Mucosa of rectum (tissue), 2 donors: Measurements from ENCODE around the gene COL27A1.

Experiments used
- H3K27ac ChIP-seq, 2 donors: one replicate each; pipeline ENCODE4 v1.7.0; 2013; ENCODE audit warnings: inconsistent platforms in 2 of 2, low read depth in 2 of 2, low read length in 2 of 2
- H3K27me3 ChIP-seq, 2 donors: one replicate each; pipeline ENCODE4 v1.7.0; 2013; ENCODE audit warnings: low read length in 2 of 2; ENCODE audit not compliant: control insufficient read depth in 2 of 2, insufficient read depth in 2 of 2
- H3K36me3 ChIP-seq, 2 donors: one replicate each; pipeline ENCODE4 v1.7.0; 2013; ENCODE audit warnings: low read length in 2 of 2; ENCODE audit not compliant: control insufficient read depth in 2 of 2, insufficient read depth in 2 of 2
- H3K4me1 ChIP-seq, 2 donors: one replicate each; pipeline ENCODE4 v1.7.0; 2013; ENCODE audit warnings: low read length in 2 of 2, mild to moderate bottlenecking in 1 of 2; ENCODE audit not compliant: control insufficient read depth in 2 of 2, insufficient read depth in 2 of 2
- H3K4me3 ChIP-seq, 2 donors: one replicate each; pipeline ENCODE4 v1.7.0; 2013; ENCODE audit warnings: low read length in 2 of 2
- H3K9ac ChIP-seq, 2 donors: one replicate each; pipeline ENCODE4 v1.7.0; 2013; ENCODE audit warnings: low read length in 2 of 2, low read depth in 1 of 2, mild to moderate bottlenecking in 1 of 2
- H3K9me3 ChIP-seq, 2 donors: one replicate each; pipeline ENCODE4 v1.7.0; 2013; ENCODE audit warnings: low read length in 2 of 2; ENCODE audit not compliant: control insufficient read depth in 2 of 2
- donor health status: healthy.
- donor health status: Normal muscosa, but diverticular disease.

Gene COL27A1

DNA sequence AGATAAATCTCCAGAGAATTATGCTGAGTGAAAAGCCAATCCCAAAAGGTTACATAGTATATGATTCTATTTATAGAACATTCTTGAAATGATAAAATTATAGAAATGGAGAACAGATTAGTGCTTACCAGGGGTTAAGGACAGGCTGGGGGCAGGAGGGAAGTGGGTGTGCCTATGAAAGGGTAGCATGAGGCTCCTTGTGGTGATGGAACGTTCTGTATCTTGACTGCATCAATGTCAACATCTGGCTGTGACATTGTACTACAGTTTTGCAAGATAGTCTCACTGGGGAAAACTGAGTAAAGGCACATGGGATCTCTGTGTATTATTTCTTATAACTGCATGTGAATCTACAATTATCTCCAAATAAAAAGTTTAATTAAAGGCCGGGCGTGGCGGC, 196.6 kb downstream of the COL27A1 start:
- Histone ChIP-seq H3K36me3 (peaks cover 58 to 72% of the 10 kb centered on the region in 2 donors), H3K27me3 (no peaks in the 10 kb centered on the region), H3K9me3 (no peaks in the 10 kb centered on the region), H3K4me1 (peaks cover 0 to 2% of the 10 kb centered on the region in 2 donors), H3K4me3 (no peak overlapping the region), H3K9ac (no peak overlapping the region), H3K27ac (no peak overlapping the region)

DNA sequence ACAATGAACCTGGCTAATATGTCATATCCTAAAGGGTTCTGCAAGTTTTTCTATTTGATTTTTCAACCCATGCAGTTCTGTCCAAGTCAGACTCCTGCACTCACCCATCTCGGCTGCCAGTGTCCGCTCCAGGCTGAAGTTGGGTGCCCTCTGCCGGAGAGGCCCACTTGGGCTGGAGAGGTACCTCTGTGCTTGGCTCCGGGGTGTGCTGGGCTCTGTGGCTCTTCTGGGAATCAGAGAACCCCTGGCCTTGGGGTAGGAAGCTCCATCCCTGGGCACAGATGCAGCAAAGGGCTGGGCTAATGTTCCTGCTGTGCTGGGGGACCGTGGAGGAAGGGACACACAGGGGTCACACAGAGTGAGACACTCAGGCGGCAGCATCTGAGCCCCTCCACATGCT, 200.5 kb downstream of the COL27A1 start:
- Histone ChIP-seq H3K4me3 (no peak overlapping the region), H3K9ac (no peak overlapping the region), H3K27ac (no peak overlapping the region), H3K4me1 (no peaks in the 10 kb centered on the region), H3K36me3 (peaks cover 59 to 76% of the 10 kb centered on the region in 2 donors), H3K27me3 (no peaks in the 10 kb centered on the region), H3K9me3 (no peaks in the 10 kb centered on the region)

- no peaks in the 10 kb centered on the region for H3K9me3 ChIP-seq
- H3K36me3 ChIP-seq, result peaks cover 63 to 79% of the 10 kb centered on the region in 2 donors
- no peak overlapping the region for H3K27ac ChIP-seq
- H3K4me1 ChIP-seq, result no peaks in the 10 kb centered on the region
- H3K9ac ChIP-seq, result no peak overlapping the region
- no peaks in the 10 kb centered on the region for H3K27me3 ChIP-seq
- H3K4me3 ChIP-seq, result no peak overlapping the region
Observed at GRCh38 chr9:114356792-114357191, 201.5 kb downstream of the COL27A1 start.

- no peaks in the 10 kb centered on the region for H3K9me3 ChIP-seq
- no peaks in the 10 kb centered on the region for H3K4me1 ChIP-seq
- no peak overlapping the region for H3K9ac ChIP-seq
- H3K27me3 ChIP-seq, result no peaks in the 10 kb centered on the region
- H3K27ac ChIP-seq, result no peak overlapping the region
- H3K36me3 ChIP-seq, result peaks cover 68 to 81% of the 10 kb centered on the region in 2 donors
- H3K4me3 ChIP-seq, result no peak overlapping the region
Observed at GRCh38 chr9:114357360-114357759, 202.0 kb downstream of the COL27A1 start.

DNA sequence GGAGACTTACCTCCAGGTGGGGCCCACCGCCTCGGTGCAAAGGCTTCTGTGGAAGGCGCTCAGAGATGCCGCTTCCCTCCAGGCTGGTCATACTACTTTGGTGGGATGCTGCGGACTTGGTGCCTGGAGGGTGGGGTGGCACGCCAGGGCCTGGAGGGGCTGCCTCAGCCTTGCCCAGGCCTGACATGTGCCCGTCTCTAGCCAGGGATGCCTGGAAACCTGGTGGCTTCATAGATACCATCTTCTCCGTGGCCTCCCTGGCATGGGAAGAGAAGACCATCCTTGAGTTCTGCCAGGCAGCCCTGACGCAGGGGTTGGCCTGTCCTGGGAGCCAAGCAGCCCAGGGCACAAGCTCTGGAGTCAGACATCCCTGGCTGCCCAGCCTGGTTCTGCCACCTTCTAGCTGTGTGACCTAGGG, 202.6 kb downstream of the COL27A1 start:
- Histone ChIP-seq H3K27ac (no peak overlapping the region), H3K4me3 (no peak overlapping the region), H3K9me3 (no peaks in the 10 kb centered on the region), H3K27me3 (no peaks in the 10 kb centered on the region), H3K4me1 (no peaks in the 10 kb centered on the region), H3K36me3 (peaks cover 72 to 84% of the 10 kb centered on the region in 2 donors), H3K9ac (no peak overlapping the region)

DNA sequence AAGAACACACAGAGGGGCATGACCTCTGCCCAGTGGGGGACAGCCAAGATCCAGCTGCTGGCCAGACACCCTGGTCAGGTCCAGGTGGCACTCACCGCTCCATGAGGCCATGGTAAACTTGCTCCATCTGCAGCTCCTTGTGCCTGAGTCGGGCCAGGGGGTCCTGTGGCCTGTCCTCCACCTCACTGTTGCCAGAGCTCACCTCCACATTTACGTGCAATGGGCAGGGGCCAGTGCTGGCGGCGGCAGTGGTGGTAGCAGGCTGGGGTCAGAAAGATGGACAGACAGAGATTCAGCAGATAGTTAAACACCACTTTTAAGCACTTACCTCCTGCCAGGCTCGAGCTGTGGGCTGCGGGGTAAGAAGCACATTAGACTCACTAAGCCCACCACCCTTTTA, 204.5 kb downstream of the COL27A1 start:
- Histone ChIP-seq H3K4me1 (no peaks in the 10 kb centered on the region), H3K36me3 (peaks cover 88 to 92% of the 10 kb centered on the region in 2 donors), H3K9me3 (no peaks in the 10 kb centered on the region), H3K27ac (no peak overlapping the region), H3K9ac (no peak overlapping the region), H3K4me3 (no peak overlapping the region), H3K27me3 (no peaks in the 10 kb centered on the region)

GRCh38 chr9:114361542-114361941, 206.2 kb downstream of the COL27A1 start:
- Histone ChIP-seq H3K27me3 (no peaks in the 10 kb centered on the region), H3K9ac (no peak overlapping the region), H3K4me3 (no peak overlapping the region), H3K9me3 (no peaks in the 10 kb centered on the region), H3K27ac (no peak overlapping the region), H3K4me1 (peaks cover 3 to 9% of the 10 kb centered on the region in 2 donors), H3K36me3 (peaks cover 80 to 84% of the 10 kb centered on the region in 2 donors)
